K562 (cell line): Measurements from ENCODE around the gene SNX9. TPM values are rescaled to one million over a fixed set of nuclear protein-coding genes. Genes with fewer than 3 reads are reported as not detected.
A peak's percentile ranks its signal among the peaks of the same experiment; 100 is the strongest.

ENCODE experiments used
- C11orf30 ChIP-seq: fragments of 450-650 bp; IDR thresholded peaks from 2 replicates; pipeline ENCODE4 v1.6.1; 2016; ENCODE audit warnings: low read depth, mild to moderate bottlenecking
- DLX4 ChIP-seq: fragments of 250-450 bp; sonication (Bioruptor Pico); IDR thresholded peaks from 2 replicates; pipeline ENCODE4 v1.6.1; 2021; ENCODE audit warnings: mild to moderate bottlenecking
- E2F4 ChIP-seq: sonication (generic); formaldehyde crosslinking; IDR thresholded peaks from 2 replicates; pipeline ENCODE4 v1.8.0; 2022; ENCODE audit warnings: mild to moderate bottlenecking, low read depth, missing genetic modification reagents
- GATAD2A ChIP-seq: fragments of 450-650 bp; IDR thresholded peaks from 2 replicates; pipeline ENCODE4 v1.6.1; 2017
- HDAC1 ChIP-seq, 2 experiments: fragments of 450-650 bp; IDR thresholded peaks; 2 replicates each; pipeline ENCODE4 v1.6.1; 2016 to 2017; ENCODE audit warnings: inconsistent platforms in 1 of 2, mild to moderate bottlenecking in 1 of 2, moderate library complexity in 1 of 2
- HMG20B ChIP-seq: fragments of 250-450 bp; sonication (Bioruptor Pico); IDR thresholded peaks from 2 replicates; pipeline ENCODE4 v1.5.0; 2021; ENCODE audit warnings: mild to moderate bottlenecking
- KDM1A ChIP-seq, 2 experiments: fragments of 450-650 bp; IDR thresholded peaks; 2 replicates each; pipeline ENCODE4 v1.6.1; 2016; ENCODE audit warnings: mild to moderate bottlenecking in 2 of 2
- KLF6 ChIP-seq: fragments of 250-450 bp; sonication (Bioruptor Pico); IDR thresholded peaks from 2 replicates; pipeline ENCODE4 v1.4.0; 2020; ENCODE audit warnings: mild to moderate bottlenecking, moderate library complexity, borderline replicate concordance
- NFE2 ChIP-seq: IDR thresholded peaks from 2 replicates; pipeline ENCODE4 v1.6.1; 2014; ENCODE audit warnings: antibody characterized with exemption, low read depth
- PHF21A ChIP-seq: fragments of 450-650 bp; IDR thresholded peaks from 2 replicates; pipeline ENCODE4 v1.6.1; 2017; ENCODE audit warnings: low read depth, borderline replicate concordance
- PKNOX1 ChIP-seq: fragments of 450-650 bp; IDR thresholded peaks from 2 replicates; pipeline ENCODE4 v1.6.1; 2016
- PRMT5 ChIP-seq: sonication (generic); formaldehyde crosslinking; IDR thresholded peaks from 2 replicates; pipeline ENCODE4 v1.5.0; 2020; ENCODE audit warnings: missing genetic modification reagents
- PTRF ChIP-seq: fragments of 450-650 bp; IDR thresholded peaks from 2 replicates; pipeline ENCODE4 v1.6.1; 2016; ENCODE audit warnings: mild to moderate bottlenecking, missing genetic modification characterization, missing compliant biosample characterization
- TEAD2 ChIP-seq: fragments of 450-650 bp; IDR thresholded peaks from 2 replicates; pipeline ENCODE4 v1.6.1; 2016; ENCODE audit warnings: missing genetic modification characterization, control low read depth, missing compliant biosample characterization
- TOE1 ChIP-seq, 2 experiments: fragments of 450-650 bp in 1 of 2; sonication (generic) in 1 of 2; formaldehyde crosslinking in 1 of 2; IDR thresholded peaks; 2 replicates each; pipeline versions ENCODE4 v1.7.1 to v1.8.0; 2016 to 2022; ENCODE audit warnings: borderline replicate concordance in 2 of 2, mild to moderate bottlenecking in 2 of 2, antibody characterized with exemption in 1 of 2, inconsistent platforms in 1 of 2, low read depth in 1 of 2, missing genetic modification reagents in 1 of 2, moderate library complexity in 1 of 2
- ZFPM2 ChIP-seq: fragments of 250-450 bp; sonication (Bioruptor Pico); IDR thresholded peaks from 2 replicates; pipeline ENCODE4 v1.5.1; 2022; ENCODE audit warnings: mild to moderate bottlenecking
- ZNF12 ChIP-seq: sonication (generic); formaldehyde crosslinking; IDR thresholded peaks from 2 replicates; pipeline ENCODE4 v1.4.0; 2020; ENCODE audit warnings: mild to moderate bottlenecking, missing genetic modification reagents
- ZNF436 ChIP-seq: fragments of 250-450, 450-650 bp; sonication (Bioruptor Pico); formaldehyde crosslinking; IDR thresholded peaks from 2 replicates; pipeline ENCODE4 v1.7.0; 2020; ENCODE audit warnings: mild to moderate bottlenecking
- ZNF766 ChIP-seq: fragments of 200-800 bp; sonication (Bioruptor generic); conservative IDR thresholded peaks from 2 replicates; pipeline ENCODE4 v1.6.1; 2016; ENCODE audit warnings: missing genetic modification characterization, missing compliant biosample characterization
- polyA plus RNA-seq, 8 experiments: library from polyadenylated mRNA; depleted of rRNA in 4 of 8; stranded (reverse) in 5 of 8; unstranded in 3 of 8; fragments of >200 nt; fragmentation: Nextera tagmentation in 2 of 8; fragmentation: Illumina TruSeq in 1 of 8; extraction: Ambion mirVana in 2 of 8; extraction: Trizol in 1 of 8; gene quantifications; 2 replicates each; pipeline versions ENCODE4 v1.2.1 to v1.2.3, GENCODE V29; 2011 to 2014; ENCODE audit warnings: inconsistent platforms in 1 of 8, missing spikeins in 1 of 8
- total RNA-seq, 7 experiments: library from RNA; depleted of rRNA in 6 of 7; stranded (reverse); fragments of >200 nt in 6 of 7; fragmentation: Illumina TruSeq in 2 of 7; extraction: Trizol in 2 of 7; gene quantifications; 2 replicates each; pipeline versions ENCODE4 v1.2.1 to v1.2.3, GENCODE V29; 2011 to 2021; ENCODE audit warnings: low replicate concordance in 1 of 7
- TF ChIP-seq, protein P1 (sequence below): sonication (generic); formaldehyde crosslinking; IDR thresholded peaks from 2 replicates; pipeline ENCODE4 v1.9.0; 2022; ENCODE audit warnings: mild to moderate bottlenecking, missing genetic modification reagents
- TF ChIP-seq, protein P2 (sequence below), 2 experiments: fragments of 450-650 bp in 1 of 2; sonication (generic) in 1 of 2; formaldehyde crosslinking in 1 of 2; IDR thresholded peaks in 1 of 2; conservative IDR thresholded peaks in 1 of 2; 2 replicates each; pipeline versions ENCODE4 v1.6.1 to v1.8.1; 2016 to 2023; ENCODE audit warnings: mild to moderate bottlenecking in 2 of 2, moderate library complexity in 2 of 2, inconsistent platforms in 1 of 2, missing genetic modification reagents in 1 of 2

The SNX9 gene
- total and polyA plus RNA-seq, 9 of the 15 experiments (the other 6 are each of a cell fraction or from before 2014, with no cell fraction given) = 6.0 to 81.7 (median 57.1) TPM

DNA sequence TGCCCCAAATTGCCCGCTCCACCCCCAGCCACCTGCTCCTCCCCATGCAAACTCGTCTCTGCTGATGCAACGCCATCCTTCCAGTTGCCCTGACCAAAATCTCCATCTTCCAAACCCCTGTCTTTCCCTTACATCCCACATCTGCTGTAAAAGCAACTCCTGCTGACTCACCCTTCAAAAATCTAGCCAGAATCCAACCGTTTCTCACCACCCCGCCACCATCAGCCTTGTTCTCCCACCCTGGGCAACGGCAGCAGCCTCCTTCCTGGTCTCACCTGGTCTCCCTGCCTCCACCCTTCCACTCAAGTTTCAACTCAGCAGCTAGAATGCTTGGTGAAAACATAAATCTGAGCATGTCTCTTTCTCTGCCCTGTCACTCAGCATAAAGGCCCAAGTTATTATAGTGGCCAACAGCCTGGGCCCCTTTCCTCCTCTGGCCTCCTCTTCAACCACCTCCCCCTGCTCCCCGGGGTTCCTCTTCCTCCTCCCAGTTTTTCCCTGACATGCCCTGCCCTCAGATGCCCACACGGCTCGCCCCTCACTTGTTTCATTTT, 151.4 kb downstream of the SNX9 start (continued):
- TF ChIP-seq, protein P1, sequence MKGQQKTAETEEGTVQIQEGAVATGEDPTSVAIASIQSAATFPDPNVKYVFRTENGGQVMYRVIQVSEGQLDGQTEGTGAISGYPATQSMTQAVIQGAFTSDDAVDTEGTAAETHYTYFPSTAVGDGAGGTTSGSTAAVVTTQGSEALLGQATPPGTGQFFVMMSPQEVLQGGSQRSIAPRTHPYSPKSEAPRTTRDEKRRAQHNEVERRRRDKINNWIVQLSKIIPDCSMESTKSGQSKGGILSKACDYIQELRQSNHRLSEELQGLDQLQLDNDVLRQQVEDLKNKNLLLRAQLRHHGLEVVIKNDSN = no peak
- TF ChIP-seq HMG20B (CRISPR knock-in tag) (no peak), PTRF (no peak), TEAD2 (tag) (no peak), PHF21A (0 out of 2 replicates have a peak, but pooled peaks have one; percentile 34), ZNF12 (no peak), ZNF436 (CRISPR knock-in tag) (no peak), TOE1 (IDR thresholded peaks at IDR 0.05; ENCODE audit: borderline replicate concordance) (0 out of 2 replicates have a peak, but pooled peaks have one; percentile 20), TOE1 (CRISPR knock-in tag; IDR thresholded peaks at IDR 0.05; ENCODE audit: borderline replicate concordance, low read depth) (no peak), KLF6 (CRISPR knock-in tag) (no peak), NFE2 (peak; percentile 17; the same call in 1 of the 2 replicates), HDAC1 (IDR thresholded peaks at IDR 0.05) (no peak), ZNF766 (CRISPR knock-in tag) (no peak), E2F4 (no peak), DLX4 (CRISPR knock-in tag) (no peak), C11orf30 (peak; percentile 69), ZFPM2 (CRISPR knock-in tag) (no peak), GATAD2A (no peak), PRMT5 (no peak), PKNOX1 (peak; percentile 59), KDM1A (IDR thresholded peaks at IDR 0.05) (peak in 1 of 2 experiments; percentile 59; a peak in 2 of 4 replicates)
- TF ChIP-seq, protein P2, sequence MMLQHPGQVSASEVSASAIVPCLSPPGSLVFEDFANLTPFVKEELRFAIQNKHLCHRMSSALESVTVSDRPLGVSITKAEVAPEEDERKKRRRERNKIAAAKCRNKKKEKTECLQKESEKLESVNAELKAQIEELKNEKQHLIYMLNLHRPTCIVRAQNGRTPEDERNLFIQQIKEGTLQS (IDR thresholded peaks at IDR 0.05) = peak; percentile 68
- TF ChIP-seq, protein P2 (CRISPR knock-in tag; conservative IDR thresholded peaks at IDR 0.05) = no peak
